UCSD-AML1 (cell line): ENCODE measurements around the gene MRPL22.
"Not testable (repeated sequence)": the region's sequence is repeated elsewhere in the genome, so short reads cannot be mapped to it uniquely, and the experiment has no call there.

Experiments
- DNase-seq: peaks from one replicate; lab custom pipeline; 2025; ENCODE audit not compliant: unreplicated experiment; lab: John Stamatoyannopoulos, UW

MRPL22 gene

DNA sequence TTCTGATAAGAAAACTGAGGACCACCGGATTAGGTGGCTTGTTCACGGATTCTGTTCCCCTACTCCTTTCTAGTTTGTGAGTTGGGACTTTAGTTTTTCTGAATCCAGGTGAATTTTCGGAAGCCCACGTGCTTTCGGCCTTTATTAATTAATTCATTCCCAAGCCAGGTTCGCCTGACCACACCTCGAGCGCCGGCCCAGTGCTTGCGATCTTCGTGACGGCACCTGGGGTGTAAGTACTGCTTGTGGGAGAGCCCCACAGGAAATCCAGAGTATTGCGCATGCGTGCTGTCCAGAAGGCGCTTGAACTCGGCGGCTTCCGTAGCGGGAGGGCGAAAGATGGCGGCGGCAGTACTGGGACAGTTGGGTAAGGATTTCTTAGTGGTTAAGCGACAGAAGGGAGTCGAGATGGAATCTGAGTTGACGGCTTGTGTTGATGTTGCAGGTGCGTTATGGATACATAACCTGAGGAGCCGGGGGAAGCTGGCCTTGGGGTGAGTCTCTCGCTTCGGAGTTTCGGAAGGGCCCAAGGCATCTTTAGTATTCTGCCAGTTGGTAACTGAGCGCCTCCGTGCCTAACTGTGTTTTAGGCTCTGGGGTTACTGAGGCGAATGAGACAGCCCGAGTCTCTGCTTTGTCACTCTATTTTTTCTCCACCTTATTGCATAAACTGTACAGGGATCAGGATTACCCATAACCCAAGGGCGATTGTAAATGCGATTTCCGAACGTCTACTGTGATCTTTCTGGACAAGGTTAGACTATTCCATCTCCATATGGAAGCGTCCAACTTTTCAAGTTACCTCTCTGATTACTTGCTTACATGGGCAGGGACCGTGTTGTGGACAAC is at the start of gene MRPL22:
Gene MRPL22 (plus strand): TSS at position 302 of the 849 bp plus-strand sequence. CDS start 38 bp downstream, at position 340.
- DNase-seq: peak; percentile 90

DNA sequence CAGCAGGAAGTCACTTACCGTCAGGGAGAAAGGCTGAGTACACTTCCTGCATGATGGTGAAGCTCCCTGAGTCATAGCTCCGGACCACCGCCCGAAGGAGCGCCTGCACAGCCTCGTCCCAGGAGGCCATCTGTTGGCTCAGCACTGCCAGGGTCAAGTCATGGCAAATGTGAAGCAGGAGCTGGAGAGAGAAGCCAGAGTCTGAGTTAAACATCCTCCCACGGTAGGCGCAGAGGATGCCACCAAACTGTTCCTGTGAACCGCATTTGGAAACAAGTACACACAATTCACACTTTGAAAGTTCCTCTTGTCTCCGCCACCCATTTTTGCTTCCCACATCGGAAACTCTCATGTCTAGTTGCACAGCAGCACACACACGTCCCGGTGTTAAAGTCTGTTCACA is 48.5 kb upstream of the MRPL22 start:
- DNase-seq: no peak

DNA sequence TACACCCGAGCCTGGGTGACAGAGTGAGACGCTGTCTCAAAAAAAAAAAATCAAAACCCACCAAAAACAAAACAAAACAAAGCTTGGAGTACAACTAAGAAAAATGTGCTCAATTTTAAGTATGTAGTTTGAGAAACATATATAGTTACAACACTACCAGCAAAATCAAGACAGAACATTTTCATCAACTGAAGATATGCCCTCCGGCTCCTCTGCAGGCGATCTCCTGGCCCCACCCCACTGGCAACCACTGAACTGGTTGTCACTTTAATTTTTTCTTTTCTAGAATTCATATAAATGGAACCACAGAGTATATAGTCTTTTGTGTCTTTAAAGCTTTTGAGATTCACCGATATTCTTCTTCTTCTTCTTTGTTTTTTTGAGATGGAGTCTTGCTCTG is 47.5 kb upstream of the MRPL22 start:
- no peak for DNase-seq

DNA sequence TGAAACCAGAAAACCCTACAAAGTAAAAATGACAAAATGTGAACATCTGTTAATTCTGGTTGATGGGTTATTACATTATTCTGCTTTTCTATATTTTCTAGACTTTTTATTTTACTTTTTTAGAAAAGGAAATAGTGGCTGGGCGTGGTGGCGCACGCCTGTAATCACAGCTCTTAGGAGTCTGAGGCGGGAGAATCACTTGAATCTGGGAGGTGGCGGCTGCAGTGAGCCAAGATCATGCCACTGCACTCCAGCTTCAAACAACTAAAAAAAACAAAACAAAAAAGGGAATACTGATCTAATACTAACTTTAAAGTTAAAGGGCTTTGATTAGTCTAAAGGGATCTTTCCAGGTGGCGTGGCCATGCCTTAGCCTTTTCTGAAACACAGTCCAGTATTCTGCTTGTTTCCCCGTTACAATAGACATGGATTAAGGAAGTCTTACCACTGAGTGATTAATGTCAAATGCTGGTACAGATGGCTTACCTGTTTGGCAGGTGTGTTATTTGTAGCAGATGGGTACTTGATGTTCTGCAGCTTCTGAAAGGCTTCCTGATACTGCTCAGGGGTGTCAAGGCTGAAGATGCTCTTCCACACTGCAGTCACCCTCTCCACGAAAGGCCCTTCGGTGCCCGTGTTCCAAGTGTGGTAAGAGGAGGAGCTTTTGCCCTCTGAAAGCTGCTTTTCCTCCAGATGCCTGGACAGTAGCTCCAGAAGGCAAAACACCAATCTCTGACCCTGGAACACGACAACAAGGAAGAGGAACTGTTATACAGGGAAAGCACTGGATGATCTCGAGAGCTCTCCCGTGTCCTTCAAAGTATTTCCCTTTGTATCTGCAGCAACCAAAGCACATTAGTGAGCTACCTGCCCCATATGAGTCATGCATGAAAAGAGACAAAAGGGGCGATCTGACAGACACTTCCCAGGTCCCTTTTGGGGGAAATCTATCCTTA is 45.0 kb upstream of the MRPL22 start:
- DNase-seq: no peak

DNA sequence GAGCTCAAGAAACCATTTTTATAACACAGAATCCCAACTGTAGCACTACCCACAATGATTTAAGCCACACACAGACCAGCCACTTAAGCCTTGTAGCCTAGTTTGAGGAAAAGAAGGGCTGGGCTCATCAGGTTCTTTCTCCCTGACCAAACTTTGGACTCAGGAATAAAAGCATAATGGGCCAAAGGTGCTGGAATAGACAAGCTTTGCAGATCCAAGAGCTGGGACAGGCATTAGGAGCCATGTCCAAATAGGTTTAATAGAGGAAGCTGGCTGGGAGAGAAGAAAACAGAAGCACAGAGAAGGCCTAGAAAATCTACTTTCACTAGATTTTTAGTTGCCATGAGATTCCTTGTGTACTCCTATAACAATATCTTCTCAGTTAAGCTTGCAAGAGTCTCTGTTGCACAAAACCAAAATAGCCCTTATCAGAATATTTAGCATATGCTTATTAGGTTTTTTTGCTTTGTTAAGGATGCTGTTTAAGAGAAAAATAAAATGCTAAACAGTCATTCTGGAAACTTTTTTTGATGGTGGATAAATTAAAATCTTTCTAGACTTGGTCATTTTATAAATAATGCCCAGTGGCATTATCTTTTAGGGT is 44.2 kb upstream of the MRPL22 start:
- no peak for DNase-seq

DNA sequence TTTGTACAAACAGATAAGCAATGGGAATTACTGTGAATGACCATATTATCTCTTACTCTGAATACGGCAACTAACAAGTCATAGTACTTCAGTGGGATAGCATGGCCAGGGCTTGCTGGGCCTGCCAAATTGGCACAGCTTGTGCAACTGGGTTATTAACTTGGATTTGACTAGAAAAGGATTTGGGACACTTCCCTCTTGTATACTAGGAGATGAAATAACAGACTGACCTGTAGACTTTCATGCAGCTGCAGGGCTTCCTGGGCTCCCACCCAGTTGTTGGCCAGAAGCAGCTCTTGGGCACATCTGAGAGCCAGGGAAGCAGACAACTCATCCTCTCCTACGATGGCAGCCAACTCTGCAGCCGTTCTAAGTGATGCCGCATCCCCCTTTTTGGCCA is 42.7 kb upstream of the MRPL22 start:
- no peak for DNase-seq

DNA sequence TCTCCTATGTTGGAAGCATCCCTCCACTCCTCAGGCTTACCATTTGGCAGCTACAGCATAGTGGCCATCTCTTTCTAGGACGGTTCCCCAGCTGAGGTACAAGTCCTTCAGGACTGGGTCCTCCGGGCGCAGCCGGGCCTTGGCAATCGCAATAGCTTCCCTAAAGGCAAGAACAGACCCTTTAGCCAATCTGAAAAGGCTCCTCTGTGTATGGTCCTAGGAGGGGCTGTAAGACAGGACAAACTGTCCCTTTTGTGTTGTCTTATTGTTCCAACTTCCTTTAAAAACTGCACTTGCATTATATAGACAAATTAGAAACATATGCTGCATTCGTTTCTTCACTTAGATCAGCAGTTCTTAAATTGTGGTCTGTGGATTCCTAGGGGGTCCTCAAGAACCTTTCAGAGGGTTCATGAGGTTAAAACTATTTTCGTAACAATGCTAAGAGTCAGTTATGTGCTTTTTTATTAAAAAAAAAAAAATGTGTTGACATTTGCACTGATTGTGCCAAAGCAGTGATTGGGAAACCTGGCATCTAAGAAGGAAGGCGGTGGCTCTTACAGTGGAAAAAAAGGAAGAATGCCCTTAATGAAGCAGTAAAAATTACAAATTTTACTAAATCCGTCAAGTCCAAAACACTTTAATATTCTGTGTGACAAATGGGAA is 41.6 kb upstream of the MRPL22 start:
- no peak for DNase-seq

DNA sequence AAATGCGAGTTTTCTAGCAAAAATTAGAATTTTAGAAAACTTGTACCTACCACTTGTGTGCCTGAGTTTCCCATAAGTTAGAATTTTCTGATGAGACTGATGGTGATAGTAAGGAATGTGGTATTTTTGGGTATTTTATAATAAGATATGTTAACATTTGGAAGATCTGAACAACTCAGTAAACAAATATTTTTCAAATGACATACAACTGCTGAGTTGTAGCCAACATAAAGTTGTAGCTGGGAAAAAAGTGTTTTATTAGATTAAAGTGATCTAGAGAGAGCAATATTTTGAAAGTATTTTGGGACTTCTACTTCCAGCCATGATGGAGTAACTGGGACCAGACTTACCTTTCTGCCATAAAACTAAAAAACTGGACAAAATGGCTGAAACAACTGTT is 40.8 kb upstream of the MRPL22 start:
- DNase-seq: no peak

DNA sequence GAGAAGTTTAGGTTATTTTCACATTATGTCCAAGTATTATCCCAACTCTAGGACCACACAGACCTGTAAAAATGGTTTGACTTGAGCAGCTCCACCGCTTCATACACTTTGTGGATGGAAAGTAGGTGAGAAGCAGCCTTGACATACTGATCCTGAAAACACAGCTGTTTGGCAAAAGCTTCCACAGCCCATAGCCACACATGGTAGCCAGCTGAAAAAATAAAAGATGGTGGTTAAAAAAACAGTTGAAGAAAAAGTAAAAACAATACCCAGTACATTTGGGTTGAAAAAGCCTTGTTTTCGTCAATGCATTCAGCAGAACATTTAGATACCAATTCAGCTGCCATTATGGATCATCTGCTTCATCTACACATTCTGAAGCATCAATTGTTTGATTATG is 39.6 kb upstream of the MRPL22 start:
- no peak for DNase-seq

DNA sequence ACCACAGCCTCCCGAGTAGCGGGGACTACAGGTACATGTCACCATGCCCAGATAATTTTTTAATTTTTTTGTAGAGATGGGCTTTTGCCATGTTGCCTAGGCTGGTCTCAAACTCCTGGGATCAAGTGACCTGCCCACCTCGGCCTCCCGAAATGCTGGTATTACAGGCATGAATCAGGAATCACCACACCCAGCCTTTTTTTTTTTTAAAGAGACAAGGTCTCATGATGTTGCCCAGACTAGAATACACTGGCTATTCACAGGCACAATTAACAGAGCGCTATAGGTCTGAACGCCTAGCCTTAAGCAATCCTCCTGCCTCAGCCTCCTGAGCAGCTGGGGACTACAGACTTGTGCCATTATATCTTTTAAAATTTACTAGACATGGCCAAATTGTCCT is 39.0 kb upstream of the MRPL22 start:
- DNase-seq: no peak

DNA sequence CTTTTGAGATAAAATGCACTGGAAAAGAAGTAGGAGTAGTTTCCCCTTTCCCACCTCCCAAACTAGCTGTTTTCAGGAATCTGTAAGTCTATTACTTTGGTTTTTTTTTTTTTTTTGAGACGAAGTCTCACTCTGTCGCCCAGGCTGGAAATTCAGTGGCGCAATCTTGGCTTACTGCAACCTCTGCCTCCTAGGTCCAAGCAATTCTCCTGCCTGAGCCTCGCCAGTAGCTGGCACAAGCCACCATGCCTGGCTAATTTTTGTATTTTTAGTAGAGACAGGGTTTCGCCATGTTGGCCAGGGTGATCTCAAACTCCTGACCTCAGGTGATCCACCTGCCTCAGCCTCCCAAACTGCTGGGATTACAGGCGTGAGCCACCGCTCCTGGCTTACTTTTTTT is 35.3 kb upstream of the MRPL22 start:
- DNase-seq: not testable (repeated sequence)

DNA sequence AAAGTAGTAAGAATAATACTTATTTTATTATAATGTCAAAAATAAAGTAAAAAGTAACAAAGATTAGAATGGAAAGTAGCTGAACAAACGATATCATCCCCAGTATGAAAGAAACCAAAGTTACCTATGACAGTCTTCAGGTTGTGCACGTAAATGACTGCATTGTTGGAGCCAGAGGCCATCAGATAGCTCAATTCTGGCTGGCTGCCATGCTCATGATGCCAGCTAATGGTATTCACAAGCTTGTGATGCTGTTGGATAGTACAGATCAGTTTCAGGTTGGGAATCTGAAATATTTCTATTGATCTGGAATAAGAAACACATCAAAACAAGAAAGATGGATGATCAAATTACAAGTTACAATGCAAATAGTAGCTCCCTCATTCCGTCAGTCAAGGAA is 24.0 kb upstream of the MRPL22 start:
- DNase-seq: no peak

DNA sequence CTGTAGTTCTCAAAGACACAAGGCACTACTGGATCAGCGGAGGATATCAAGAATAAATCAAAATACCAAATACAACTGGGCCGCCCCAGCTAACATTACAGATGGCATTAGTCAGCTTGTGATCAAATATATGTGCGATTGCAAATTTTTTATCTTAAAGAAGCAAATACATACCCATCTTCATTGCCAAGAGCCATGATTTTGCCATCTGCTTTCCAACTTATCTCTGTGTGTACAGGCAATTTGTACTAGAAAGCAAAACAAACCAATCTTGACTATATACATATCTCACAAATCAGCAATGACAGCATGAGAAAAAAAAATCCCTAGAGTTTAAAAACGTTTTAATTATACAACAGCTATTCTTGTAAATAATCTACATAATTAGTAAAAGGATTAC is 23.1 kb upstream of the MRPL22 start:
- DNase-seq: no peak

DNA sequence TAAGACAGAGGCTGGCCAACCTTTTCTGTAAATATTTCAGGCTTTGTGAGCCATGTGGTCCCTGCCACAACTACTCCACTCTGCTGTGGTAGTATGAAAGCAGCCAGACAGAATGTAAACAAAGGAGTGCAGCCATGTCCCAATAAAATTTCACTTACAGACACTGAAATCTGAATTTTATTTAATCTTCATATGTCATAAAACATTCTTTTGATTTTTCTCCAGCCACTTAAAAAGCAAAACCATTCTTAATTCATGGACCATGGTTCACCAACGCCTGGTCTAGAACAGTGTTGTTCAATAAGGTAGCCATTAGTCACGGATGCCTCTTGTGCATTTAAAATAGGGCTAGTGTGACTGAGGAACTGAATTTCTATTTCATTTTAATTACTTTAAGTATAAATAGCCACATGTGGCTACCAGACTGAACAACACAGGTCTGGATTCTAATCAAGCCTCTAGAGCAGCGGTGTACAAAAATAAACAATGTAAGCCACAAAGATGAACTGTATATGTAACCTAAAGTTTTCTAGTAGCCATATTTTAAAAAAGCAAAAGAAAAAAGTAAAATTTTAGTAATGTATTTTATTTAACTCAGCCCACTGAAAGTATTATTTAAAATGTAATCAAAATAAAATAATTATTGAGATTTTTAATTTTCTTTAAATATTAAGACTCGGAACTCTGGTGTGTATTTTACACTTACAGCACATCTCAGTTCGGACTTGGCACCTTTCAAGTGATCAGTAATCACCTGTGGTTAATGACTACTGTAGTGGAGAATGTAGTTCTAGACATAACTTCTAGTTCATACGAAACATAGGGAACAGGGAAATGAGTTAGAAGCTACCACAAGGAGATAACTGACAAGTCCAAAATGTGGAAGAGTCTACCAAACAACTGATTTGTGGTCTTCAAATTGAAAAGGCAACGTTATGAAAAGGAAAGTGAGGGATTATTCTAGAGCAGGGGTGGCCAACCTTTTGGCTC is 17.1 kb upstream of the MRPL22 start:
- DNase-seq: no peak

DNA sequence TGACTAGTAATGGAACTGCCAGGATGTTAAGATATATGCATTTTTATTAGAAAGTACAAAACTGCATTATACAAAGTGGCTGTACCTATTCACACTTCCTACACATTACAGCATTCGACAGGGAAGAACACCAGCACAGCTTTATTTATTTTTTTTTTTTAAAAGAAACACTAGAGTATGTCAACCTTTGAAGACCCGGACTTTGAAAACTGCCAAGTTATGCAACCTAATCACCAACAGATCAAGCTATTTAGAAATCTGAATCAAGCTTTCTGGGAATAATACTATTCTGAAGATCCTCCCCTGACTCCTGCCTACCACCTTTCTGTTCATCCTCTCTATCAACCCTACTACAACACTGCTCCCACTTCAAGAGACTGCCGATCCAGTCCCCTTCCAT is 7.3 kb upstream of the MRPL22 start:
- no peak for DNase-seq

DNA sequence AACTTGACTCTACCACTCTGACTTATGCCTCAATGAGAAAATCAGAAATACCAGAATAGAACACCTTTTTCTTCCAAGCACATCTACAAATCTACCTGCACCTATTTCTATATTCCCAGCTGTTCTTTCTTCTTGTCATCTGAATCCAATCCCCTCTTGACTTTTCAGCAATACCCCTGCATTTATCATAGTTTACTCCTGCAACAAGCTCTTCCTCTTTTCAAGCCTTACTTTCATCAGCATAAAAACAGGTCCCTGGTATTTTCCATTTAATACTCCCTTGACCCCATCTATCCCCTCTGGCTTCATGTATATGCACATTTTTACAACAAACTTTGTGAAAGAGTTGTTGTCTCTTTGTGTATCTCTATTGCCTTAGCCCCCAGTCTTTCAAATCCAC is 6.0 kb upstream of the MRPL22 start:
- DNase-seq: no peak

DNA sequence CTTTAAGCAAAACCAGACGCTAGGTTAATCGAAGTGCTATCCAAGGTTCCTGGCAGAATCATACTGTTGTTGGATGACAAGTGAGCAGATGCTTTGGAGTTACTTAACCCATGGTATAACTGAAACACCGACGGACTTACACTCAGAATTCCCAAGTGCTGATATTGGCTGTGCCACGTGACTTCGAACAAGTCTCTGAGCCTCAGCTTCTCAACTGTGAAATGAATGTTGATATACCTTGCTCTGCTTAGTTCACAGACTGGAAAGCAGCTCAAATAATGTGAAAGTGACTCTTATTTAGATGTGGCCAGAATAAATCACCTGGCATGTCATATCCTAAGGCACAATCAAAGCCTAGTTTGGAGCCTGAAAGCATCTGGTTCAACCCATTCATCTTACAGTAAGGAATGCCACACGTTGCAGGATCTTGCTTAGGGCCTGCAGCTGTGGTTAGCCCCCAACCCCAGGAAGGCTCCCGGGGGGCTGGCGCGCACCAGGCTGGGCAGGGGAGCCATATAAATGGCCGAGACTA is 3.6 kb upstream of the MRPL22 start:
- DNase-seq: no peak

DNA sequence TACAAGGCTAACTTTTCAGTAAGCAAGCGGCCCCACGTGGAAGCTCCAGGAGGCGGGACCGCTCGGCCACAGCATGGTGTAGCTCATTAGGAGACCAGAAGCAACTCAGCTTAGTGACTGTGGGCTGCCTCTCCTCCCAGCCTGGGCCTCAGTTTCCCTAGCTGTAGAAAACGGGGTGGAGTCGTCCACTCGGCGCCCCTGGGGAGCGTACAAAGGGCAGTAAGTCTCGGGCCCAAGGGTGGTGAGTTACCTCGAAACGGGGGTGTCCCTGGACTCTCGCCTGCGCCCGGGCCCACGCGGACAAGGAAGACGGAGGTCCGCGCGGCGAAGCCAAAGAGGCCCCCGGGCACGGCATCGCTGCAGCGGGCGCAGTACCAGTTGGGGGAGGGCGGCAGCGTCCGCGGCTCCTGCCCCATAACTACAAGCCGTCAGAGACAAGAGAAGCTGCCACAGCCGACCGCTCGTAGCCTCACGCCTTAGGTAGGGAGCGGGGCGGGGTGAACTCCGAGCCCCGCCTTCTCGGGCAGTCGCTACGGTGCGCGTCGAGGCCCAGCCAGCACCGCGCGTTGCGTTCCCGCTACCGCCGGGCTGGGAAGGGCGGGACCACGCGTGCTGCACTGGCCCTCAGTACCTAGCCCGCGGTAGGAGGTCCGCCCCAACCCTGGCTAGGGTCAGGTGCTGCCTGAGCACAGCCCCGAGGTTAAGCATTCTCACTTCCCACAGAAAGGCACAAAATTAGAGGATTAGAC is 3.0 kb upstream of the MRPL22 start, which contains the start of gene GEMIN5:
Gene GEMIN5 (minus strand): TSS at position 494 of the 749 bp plus-strand sequence. CDS start 78 bp downstream, at position 416.
- peak; percentile 88 for DNase-seq

DNA sequence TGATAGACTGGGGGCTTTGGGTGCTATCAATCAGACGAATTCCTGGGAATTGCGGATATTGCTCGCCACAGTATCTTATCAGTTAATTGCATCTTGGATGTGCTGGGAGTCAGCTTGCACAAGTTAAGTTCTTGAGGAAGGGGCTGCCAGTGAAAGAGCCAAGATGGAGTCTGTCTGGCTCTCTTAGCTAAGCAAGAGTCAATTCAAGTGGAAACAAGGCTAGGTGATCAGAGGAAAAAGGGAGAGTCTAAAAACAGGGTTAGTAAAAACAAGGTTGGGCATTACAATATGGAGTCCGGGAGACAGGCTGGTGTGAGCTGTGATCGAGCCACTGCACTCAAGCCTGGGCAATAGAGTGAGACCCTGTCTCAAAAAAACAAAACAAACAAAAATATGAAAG is 1.5 kb upstream of the MRPL22 start:
- not testable (repeated sequence) for DNase-seq
